Stimulated activated CD4-positive, alpha-beta T cell treated with anti-CD3 and anti-CD28 coated beads, Interleukin-15, amount 100 ng/mL, for 48 hours (primary cell): ENCODE data around the gene CAMTA2.
A peak's percentile ranks its signal among the peaks of the same experiment; 100 is the strongest.

Experiments
- DNase-seq, 2 donors: peaks; one replicate each; pipeline ENCODE4 v3.0.0-alpha.2; 2020; ENCODE audit warnings: low read depth in 2 of 2

CAMTA2 gene

GRCh38 chr17:4968486-4969046 is 18.9 kb downstream of the CAMTA2 start:
- DNase-seq: no peak

GRCh38 chr17:4967539-4968485 is 19.7 kb downstream of the CAMTA2 start, which contains the start of gene SPAG7:
SPAG7 (minus strand) TSS chr17:4967817; CDS start chr17:4967804, 13 bp downstream.
- DNase-seq: peak; percentile 87 to 88

- DNase-seq: peak; percentile 88 to 89
Observed at GRCh38 chr17:4966844-4967538, 20.5 kb downstream of the CAMTA2 start.

GRCh38 chr17:4965311-4965986 is 22.0 kb downstream of the CAMTA2 start:
- no peak for DNase-seq

DNA sequence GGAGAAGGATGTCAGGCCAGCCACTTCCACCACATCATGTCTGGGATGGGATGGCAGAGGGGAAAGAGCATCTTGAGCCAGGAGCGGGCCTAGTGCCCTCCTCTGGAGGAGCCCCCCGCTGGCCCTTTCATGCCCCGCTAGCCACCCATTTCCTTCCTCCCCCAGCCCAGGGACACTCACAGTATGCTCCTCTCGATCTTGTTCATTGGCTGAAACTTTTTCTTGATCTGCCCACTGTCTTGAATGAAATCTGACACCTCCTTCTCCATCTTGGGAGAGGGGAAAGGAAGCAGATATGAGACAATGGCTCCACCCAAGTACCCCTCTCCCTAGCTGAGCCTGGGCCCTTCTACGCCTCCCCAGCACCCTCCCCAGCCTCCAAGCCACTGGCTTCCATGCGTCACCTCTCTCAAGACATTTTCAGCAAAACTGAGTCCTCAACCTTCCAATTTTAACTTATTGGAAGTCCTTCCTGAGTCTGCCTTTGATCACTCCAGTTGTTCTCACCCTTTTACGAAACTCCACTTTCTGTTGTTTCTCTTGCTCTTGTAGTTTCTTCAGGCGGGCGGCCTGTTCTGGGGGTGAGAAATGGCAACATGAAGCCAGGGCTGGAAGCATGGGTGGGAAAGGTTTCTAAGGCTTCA is 27.1 kb downstream of the CAMTA2 start:
- DNase-seq: no peak

- DNase-seq: no peak
Observed at GRCh38 chr17:4959261-4959965, 28.1 kb downstream of the CAMTA2 start.

- DNase-seq: no peak
Observed at GRCh38 chr17:4958102-4958501, 29.4 kb downstream of the CAMTA2 start.

DNA sequence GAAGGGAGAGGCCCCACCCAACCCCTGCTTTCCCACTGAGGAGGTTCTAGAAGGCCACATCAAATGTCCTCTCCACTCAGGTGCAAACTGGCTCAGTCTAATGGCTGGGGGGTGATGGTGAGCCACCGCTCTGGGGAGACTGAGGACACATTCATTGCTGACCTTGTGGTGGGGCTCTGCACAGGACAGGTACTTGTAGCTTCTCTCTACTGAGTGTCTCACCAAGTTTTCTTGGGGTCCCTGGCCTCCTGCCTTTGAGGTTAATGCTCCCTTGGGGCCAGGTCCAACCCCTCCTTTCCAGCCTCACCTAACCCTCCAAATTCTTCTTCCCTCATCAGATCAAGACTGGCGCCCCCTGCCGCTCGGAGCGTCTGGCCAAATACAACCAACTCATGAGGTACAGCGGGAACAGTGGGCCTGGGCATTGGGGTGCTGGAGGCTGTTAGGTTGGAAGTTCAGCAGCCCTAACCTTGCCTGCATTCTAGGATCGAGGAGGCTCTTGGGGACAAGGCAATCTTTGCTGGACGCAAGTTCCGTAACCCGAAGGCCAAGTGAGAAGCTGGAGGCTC is 30.9 kb downstream of the CAMTA2 start:
- DNase-seq: no peak

GRCh38 chr17:4955091-4955490 is 32.4 kb downstream of the CAMTA2 start:
- no peak for DNase-seq

DNA sequence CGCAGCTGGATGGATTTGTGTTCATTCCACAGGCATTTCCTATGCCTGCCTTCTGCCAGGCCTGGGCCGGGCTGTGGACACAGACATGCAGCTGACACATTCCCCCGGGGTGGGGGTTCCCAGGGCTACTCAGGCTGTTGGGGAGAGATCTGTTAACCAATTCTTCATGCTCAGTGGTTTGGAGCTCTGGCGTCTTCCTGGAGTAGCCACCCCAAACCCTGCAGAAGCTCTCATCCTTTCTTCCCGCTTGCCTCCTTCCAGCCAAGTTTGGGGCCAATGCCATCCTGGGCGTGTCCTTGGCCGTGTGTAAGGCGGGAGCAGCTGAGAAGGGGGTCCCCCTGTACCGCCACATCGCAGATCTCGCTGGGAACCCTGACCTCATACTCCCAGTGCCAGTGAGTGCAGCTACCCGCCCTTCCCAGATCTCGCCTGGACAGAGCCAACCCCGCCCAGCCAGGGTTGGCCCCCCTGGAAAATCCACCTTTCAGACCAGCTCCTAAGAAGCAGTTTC is 34.0 kb downstream of the CAMTA2 start:
- no peak for DNase-seq

DNA sequence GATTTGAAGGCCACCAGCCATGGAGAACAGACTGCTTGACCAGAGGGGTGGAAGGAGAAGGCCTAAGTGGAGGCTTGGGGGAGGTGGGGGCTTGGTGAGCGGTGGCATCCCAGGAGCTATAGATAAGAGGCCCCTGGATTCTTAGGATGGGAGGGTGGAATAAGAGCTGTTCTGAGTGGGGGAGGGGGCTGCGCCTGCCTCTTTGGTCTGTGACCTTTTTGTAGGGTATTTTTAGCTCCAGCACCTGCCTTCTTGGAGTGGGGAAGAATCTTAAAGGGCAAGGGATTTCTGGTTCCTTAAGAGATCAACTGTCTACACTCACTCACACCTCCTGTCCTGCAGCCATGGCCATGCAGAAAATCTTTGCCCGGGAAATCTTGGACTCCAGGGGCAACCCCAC is 36.0 kb downstream of the CAMTA2 start:
- no peak for DNase-seq

DNA sequence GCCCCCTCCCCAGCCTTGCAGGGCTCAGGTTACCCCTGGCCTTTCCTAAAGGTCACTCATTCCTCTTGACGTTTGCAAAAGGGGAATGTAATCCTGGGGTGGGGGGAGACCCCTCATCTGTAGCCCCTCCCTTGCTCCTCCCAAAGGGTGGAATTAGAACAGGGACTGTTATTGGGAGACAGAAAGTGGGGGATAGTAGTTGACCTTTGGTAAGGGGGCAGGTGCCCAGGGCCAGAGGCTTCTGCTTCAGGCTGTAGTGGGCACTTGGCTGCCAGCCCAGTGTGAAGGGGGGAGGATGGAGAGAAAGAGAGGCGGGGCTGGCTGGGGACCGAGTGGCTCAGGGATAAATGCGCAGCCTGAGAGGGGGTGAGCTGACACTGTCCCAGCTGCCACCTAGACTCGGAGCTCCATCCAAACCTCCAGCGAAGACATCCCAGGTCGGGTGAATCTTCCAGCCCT is 36.7 kb downstream of the CAMTA2 start, which contains the start of gene ENO3:
Gene ENO3 (plus strand): TSS at position 374 of the 459 bp plus-strand sequence. CDS start 711 bp downstream, outside the sequence.
- no peak for DNase-seq

- DNase-seq: no peak
Observed at GRCh38 chr17:4950075-4950745, 37.3 kb downstream of the CAMTA2 start.

- peak; percentile 68 to 69 for DNase-seq
Observed at GRCh38 chr17:4949321-4950074, 38.0 kb downstream of the CAMTA2 start.

DNA sequence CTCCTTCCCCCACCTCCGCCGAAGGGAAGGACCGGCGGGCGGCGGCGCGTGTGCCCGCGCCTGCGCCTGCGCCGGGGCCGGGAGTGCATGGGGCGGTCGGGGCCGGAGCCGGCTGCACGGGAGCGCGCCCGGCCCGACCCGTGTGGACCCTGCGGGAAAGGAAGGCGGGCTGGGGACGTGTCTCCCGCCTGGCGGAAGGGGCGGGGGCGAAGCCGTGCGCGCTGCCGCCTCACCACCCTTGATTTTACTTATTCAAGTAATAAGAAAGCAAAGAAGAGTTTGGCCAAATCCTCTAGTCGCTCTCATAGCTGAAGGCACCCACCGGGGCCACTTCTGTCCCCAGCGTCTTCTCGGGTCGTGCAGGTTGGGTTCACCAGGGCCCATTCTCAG is 38.5 kb downstream of the CAMTA2 start:
- DNase-seq: peak; percentile 63 to 74

DNA sequence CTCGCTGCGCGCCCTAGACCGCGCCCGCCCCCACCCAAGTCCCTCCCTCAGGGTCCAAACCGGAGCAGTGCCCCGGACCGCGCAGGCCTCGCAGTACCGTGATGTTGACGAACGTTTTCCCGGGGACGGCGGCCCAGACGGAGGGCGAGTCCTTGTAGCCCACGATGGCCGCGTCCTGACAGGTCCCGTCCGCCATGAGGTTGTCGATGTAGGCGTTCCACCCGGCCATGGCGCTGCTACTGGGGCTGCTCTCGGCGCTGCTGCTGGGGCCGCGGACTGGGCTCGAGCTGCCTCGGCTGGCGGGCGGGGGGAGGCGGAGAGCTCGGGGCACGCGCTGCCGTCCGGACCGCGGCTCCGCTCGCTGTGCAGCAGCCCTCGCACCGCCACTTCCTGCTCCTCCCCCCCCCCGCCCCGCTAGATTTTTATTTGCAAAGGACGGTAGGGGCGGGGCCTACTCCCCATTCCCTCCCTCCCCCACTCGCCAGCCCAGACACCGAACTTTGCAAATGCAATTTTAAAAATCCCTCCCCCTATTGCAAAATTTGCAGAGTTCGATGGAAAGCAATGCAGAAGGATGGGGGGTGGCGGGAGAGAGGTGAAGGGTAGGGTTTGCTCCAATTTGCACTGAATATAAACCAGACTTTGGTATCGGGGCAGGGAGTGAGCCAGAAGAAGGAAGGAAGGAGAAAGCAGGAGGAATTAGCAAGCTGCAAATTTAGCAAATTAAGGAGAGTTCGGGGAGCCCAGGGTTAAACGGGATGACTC is 39.1 kb downstream of the CAMTA2 start, which contains the start of gene PFN1:
Gene PFN1 (minus strand): TSS at position 365 of the 765 bp plus-strand sequence. CDS start 136 bp downstream, at position 229.
- DNase-seq: peak; percentile 85 to 90

DNA sequence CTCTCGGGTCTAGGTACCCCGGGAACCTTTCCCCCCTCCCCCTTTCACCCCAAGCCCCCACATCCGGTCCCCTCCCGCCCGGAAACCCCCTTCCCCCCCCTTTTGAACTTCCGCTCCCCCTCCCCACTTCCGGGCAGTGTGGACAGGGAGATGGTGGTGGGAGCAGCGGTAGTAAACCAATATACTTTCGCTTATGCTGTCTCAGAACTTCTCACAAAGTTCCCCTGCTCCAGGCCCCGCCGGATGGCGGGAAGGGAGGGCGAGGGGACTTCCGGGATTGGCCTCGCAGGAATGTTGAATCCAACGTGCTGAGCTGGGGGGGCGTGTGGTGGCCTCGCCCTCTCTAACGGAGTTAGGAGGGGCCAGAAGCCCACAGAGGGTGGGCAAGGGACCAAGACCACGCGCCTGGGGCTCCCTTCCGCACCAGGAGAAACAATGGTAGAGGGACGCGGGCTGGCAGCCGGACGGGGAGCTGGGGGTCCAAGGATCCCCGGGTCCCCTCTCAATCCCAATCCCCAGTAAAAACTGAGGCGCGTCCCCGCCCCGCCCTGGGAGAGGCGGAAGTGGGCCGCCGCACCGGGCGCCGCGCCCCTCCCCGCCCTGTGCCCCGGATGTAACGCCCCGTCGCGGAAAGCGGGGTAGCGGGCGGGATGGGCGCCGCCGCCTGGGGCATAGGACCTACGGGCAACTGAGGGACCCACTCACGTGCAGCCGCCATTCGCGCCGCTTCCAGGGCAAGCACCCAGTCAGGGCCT is 39.9 kb downstream of the CAMTA2 start:
- peak in 1 of 2 donors; percentile 58 for DNase-seq
